Activated CD8-positive, alpha-beta memory T cell treated with anti-CD3 and anti-CD28 coated beads for 24 hours (primary cell): ENCODE measurements around the gene CRYBA2.

ENCODE experiments used
- DNase-seq: peaks from one replicate; pipeline ENCODE4 v3.0.0-alpha.2; 2020

Gene CRYBA2

GRCh38 chr2:218981390-218981880 lies 11.8 kb downstream of the CRYBA2 start:
- DNase-seq = peak; percentile 66

GRCh38 chr2:218980735-218981389 lies 12.4 kb downstream of the CRYBA2 start:
- DNase-seq = no peak

GRCh38 chr2:218979846-218980734 lies 13.1 kb downstream of the CRYBA2 start:
- peak; percentile 95 for DNase-seq

GRCh38 chr2:218975060-218975777 lies 18.0 kb downstream of the CRYBA2 start:
- DNase-seq = no peak

DNA sequence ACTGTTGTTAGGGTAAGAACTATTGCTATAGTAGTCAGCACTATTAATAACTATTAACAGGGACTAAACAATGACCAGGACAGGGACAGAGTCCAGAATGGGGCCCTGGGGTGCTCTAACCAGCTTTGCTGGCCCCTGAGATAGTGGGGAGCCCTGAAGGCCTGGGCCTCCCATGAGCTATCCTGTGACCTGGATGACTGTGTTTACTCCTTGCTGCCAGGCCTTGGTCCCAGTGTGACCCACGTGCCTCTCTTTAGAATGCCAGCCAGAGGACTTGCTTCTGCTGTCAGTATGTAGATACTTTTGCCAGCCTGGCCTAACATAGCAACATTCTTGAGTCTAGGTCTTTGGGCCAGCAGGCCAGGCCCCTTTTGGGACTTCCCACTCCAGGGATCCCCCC lies 22.3 kb downstream of the CRYBA2 start:
- DNase-seq = no peak

- peak; percentile 41 for DNase-seq
Observed at GRCh38 chr2:218964041-218964771, 29.0 kb downstream of the CRYBA2 start.

- no peak for DNase-seq
Observed at GRCh38 chr2:218963601-218964000, 29.6 kb downstream of the CRYBA2 start.

DNA sequence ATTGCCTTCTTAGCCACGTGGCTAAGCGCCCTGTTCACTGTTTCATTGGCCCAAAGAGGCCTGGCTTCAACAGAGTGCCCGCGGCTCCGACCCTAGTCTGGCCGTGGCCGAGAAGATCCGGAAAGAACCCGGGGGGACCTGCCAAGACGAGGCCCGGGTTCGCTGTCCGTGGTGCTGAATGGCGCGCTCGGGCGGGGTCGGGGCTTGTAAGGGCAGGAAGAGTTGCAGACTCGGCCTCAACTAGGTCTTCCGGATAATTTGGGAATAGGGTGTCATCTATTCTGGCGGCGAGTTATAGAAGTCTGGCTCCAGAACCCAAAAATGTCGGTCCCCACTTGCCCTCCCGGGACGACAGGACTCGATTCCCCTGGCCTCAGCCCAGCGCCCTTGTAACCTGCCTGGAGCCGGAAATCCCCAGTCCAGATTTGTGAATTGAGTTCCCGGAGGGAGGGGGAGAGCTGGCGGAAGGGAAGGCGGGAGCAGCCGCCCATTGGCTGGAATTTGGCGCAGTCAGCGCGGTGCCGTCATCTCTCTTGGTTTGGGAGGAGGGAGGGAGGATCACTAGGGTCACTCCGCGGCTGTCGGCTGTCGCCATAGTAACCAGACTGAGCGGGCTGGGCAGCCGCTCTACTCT lies 30.2 kb downstream of the CRYBA2 start:
- DNase-seq = peak; percentile 83

DNA sequence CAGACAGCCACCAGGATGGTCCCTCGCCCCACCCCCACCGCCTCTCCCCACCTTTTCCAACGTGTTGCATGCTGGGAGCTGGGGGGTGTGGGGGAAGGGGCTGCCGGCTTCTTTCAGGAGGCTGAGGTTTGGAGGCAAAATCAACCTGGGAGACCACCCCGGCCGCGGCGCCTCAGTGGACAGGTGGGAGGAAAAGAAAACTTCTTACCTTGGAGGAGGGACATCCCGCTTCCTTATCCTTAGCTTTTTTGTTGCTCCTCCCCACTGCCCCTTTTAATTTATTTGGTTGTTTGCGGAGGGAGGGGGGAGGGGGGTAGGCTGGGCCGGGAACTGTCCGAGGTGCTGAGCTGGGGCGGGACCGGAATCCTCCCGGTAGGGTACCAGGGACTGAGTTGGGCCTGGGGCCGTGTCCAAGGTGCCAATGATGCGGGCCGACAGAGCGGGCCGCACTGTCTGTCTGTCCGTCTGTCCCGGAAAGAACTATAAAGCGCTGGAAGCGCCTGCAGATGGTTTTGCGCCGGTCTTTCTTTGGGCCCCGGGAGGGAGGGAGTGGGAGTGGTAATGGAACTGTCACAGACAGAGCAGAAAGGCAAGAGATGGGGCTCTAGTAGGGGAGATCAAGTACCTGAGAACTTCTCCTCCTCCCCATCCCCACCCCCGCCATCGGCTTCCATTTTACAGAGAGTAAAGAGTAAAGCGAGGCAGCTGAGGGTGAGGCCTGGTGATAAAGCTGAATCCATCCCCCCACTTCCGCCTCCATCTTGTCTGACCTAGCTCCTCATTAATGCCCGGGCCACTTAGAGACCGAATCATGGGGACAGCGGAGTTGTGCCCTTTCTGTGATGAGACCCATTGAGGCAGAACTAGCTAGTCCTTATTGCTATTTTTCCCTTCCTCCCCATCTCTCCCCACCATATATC lies 31.3 kb downstream of the CRYBA2 start:
- DNase-seq = peak; percentile 55

DNA sequence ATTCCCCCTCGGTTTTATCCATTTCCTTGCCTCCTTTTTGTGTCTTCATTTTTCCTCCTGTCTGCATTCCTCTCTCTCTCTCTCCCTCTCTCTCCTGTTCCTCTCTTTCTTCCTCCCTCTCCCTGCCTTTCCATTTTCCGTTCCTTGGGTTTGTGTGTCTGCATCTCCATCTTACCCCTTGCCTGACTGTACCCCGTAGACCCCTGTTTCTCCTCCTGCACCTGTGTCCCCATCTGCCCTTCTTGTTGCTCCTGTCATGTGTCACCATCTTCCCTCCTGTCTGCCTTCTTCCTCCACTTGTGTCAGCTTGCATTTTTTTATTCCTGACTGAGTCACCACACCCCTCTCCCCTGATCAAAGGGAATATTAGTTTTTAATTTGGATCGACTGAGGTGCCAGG lies 32.0 kb downstream of the CRYBA2 start:
- DNase-seq = peak; percentile 49

- peak; percentile 58 for DNase-seq
Observed at GRCh38 chr2:218960309-218961165, 32.7 kb downstream of the CRYBA2 start.

DNA sequence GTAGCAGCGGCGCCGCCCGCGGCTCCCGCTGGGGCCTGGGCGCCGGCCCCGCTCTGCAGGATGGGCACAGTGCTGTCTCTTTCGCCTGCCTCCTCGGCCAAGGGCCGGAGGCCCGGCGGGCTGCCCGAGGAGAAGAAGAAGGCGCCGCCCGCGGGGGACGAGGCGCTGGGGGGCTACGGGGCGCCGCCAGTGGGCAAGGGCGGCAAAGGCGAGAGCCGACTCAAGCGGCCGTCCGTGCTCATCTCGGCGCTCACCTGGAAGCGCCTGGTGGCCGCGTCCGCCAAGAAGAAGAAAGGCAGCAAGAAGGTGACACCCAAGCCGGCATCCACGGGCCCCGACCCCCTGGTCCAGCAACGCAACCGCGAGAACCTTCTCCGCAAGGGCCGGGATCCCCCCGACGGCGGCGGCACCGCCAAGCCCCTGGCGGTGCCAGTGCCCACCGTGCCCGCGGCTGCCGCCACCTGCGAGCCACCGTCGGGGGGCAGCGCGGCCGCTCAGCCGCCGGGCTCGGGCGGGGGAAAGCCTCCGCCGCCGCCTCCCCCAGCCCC lies 33.4 kb downstream of the CRYBA2 start:
- no peak for DNase-seq

GRCh38 chr2:218959141-218959731 lies 34.0 kb downstream of the CRYBA2 start, which contains the start of gene CDK5R2:
Gene CDK5R2, plus strand, starts transcription at chr2:218959666. Its CDS starts 155 bp downstream, at chr2:218959821.
- DNase-seq = peak; percentile 90

GRCh38 chr2:218958276-218958675 lies 34.9 kb downstream of the CRYBA2 start:
- peak; percentile 52 for DNase-seq

DNA sequence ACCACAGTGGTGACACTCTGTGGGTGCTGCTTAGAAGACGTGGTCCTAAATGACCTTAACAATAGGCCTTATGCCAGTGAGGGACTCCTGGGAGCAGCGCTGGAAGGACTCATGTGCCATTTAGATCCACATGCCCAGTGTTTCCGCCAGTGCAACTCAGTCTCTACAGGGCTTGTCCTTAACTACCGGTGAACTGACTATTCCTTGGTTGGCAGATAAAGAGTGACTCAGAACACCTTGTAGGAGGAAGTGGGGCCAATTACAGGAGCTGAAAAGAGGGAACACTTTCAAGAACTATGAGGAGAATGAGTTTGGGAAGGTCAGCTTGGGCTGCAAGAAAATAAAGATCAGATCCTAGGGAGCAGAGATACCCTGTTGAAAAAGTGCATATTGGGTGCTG lies 35.6 kb downstream of the CRYBA2 start:
- DNase-seq = peak; percentile 28

GRCh38 chr2:218956039-218956438 lies 37.2 kb downstream of the CRYBA2 start:
- no peak for DNase-seq

GRCh38 chr2:218954541-218955300 lies 38.5 kb downstream of the CRYBA2 start:
- DNase-seq = peak; percentile 38

DNA sequence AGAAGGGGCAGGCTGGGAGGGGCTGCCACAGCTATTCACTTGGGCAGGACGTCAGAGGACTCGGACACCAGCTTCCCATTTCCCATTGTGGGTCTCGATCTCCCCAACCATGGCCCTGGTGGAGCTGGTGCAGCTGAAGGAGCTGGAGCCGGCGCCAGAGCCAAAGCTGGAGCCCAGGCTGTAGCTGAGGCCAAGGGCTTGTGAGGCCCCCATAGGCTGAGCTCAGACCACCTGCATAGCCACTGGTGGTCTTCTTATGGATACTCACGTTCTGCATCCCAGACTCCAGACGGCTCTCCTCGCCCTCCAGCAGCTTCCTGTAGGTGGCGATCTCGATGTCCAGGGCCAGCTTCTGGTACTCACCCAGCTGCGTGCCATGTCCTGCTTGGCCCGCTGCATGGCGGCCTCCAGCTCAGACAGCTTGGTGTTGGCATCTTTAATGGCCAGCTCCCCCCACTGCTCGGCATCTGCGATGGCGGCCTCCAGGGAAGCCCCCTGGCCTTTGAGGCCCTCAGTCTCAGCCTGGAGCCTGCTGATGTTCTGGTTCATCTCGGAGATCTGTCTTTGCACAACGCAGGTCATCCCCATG lies 39.8 kb downstream of the CRYBA2 start:
- peak; percentile 35 for DNase-seq
